Ovary (tissue), 9 donors: ENCODE results near the gene GNAT3. TPM values are rescaled to one million over a fixed set of nuclear protein-coding genes. Genes with fewer than 3 reads are reported as not detected.

Experiments
- DNase-seq, 5 donors: peaks; one replicate each; pipeline ENCODE4 v3.0.0-alpha.2; 2019 to 2020
- H3K27ac ChIP-seq, 2 donors: fragments of 200-600 bp; one replicate each; pipeline versions ENCODE4 v1.5.1 to v1.8.0; 2019 to 2022
- H3K27me3 ChIP-seq: fragments of 200-600 bp; one replicate; pipeline ENCODE4 v1.8.0; 2022
- H3K36me3 ChIP-seq: fragments of 200-600 bp; sonication (generic); one replicate; pipeline ENCODE4 v1.5.1; 2019
- H3K4me1 ChIP-seq: one replicate; pipeline ENCODE4 v1.8.1; 2013; ENCODE audit warnings: mild to moderate bottlenecking, moderate library complexity; ENCODE audit not compliant: insufficient read depth
- H3K4me3 ChIP-seq: fragments of 200-600 bp; sonication (generic); one replicate; pipeline ENCODE4 v1.5.1; 2017
- H3K9me3 ChIP-seq, 2 donors: fragments of 200-600 bp in 1 of 2; sonication (generic) in 1 of 2; one replicate each; pipeline versions ENCODE4 v1.5.1 to v1.8.1; 2013 to 2019; ENCODE audit warnings: mild to moderate bottlenecking in 1 of 2, moderate library complexity in 1 of 2
- EP300 ChIP-seq: sonication (generic); formaldehyde crosslinking; IDR thresholded peaks from one replicate; pipeline ENCODE4 v1.6.1; 2017; ENCODE audit warnings: antibody characterized with exemption
- POLR2A ChIP-seq: fragments of 450-650 bp; IDR thresholded peaks from one replicate; pipeline ENCODE4 v1.6.1; 2017; ENCODE audit warnings: antibody characterized with exemption, mild to moderate bottlenecking, moderate library complexity
- WGBS, 3 donors: extraction: QIAGEN DNeasy Blood & Tissue Kit in 1 of 3; methylation state at CpG; one replicate each; pipeline versions ENCODE4 v1.1.5 to v1.1.7; 2013 to 2017; 5-methylcytosine and 5-hydroxymethylcytosine counted together
- intact Hi-C, 4 donors: fragments of 100-400 bp; cut with DNase I; formaldehyde crosslinking; loops; one replicate each; pipeline versions ENCODE4 v1.11.0 to v1.15.1; 2022 to 2023
- polyA plus RNA-seq, 2 donors: library from polyadenylated mRNA; stranded (reverse); fragments of 200-250 nt in 1 of 2; fragments of 350-450 nt in 1 of 2; fragmentation: Illumina TruSeq in 1 of 2; extraction: RNeasy Lipid Tissue Mini Kit (QIAGEN cat#74804) in 1 of 2; gene quantifications; one replicate each; pipeline ENCODE4 v1.2.3, GENCODE V29; 2013 to 2014
- total RNA-seq, 7 donors: library from RNA; depleted of rRNA in 2 of 7; stranded (reverse); fragments of >200 nt in 2 of 7; fragmentation: NEBNext Ultra II Directional in 3 of 7; extraction: Animal tissue kit (Norgen Biotek cat#: 25700) in 3 of 7; gene quantifications; one replicate each; pipeline versions ENCODE4 v1.1.0 to v1.2.4, GENCODE V29; 2016 to 2023
- TF ChIP-seq, protein P1 (sequence below), 3 donors: fragments of 450-650 bp in 2 of 3; fragments of 200-600 bp in 1 of 3; IDR thresholded peaks; one replicate each; pipeline versions ENCODE4 v1.5.1 to v1.8.0; 2016 to 2022; ENCODE audit warnings: antibody characterized with exemption in 3 of 3, mild to moderate bottlenecking in 1 of 3
- donor health status: DM: no; HTN: no; CAD: no; lungs with moderate emphysema.
- donor health status: DM: no; HTN: no; CAD: no.
- donor health status: Bipolar disorder and iron deficiency.
- donor health status: DM: yes; HTN: yes; CAD: no.
- donor health status: DM: no; HTN: no; CAD: no.
- donor health status: DM: yes; HTN: yes; CAD: no.

Gene GNAT3
- total and polyA plus RNA-seq, 9 donors: not detected

DNA sequence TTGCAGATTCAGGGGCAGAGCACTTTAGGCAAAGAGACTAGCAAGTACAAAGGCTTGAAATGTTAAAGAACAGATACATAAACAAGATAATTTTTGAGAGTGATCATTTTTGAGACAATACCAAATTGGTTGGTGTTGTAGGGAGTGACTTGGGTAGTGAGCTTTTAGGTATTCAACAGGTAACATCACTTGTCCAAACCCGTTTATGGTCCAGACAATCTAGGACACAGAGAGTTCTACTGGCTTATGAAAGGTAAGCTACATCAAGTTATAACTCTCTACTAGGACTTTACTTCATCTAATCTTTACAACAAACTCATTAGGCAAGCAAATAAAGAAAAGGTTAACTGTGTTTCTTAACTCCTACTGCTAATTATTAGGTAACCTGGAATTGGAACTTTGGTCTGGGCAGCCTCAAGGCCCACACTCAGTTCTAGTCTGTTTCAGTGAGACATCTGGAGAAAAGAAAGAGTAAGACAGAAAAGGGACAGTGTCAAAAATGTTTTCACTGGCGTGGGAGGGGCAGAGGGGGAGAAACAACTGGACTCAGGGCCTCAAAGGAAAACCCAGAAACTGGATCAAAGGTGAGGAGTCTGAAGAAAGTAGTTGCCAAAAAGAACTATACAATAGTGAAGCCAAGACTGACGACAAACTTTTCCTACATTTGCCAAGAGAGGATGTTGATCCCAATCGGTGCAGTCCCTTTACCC lies 39.2 kb downstream of the GNAT3 start:
- no peak overlapping the region for H3K27ac ChIP-seq
- H3K4me3 ChIP-seq: no peak overlapping the region
- 47 to 48% (median 48%) methylated on average over 4 of the region's 4 CpGs for WGBS, 3 donors
- H3K27me3 ChIP-seq: no peaks in the 10 kb centered on the region
- H3K4me1 ChIP-seq: no peaks in the 10 kb centered on the region
- TF ChIP-seq, protein P1, sequence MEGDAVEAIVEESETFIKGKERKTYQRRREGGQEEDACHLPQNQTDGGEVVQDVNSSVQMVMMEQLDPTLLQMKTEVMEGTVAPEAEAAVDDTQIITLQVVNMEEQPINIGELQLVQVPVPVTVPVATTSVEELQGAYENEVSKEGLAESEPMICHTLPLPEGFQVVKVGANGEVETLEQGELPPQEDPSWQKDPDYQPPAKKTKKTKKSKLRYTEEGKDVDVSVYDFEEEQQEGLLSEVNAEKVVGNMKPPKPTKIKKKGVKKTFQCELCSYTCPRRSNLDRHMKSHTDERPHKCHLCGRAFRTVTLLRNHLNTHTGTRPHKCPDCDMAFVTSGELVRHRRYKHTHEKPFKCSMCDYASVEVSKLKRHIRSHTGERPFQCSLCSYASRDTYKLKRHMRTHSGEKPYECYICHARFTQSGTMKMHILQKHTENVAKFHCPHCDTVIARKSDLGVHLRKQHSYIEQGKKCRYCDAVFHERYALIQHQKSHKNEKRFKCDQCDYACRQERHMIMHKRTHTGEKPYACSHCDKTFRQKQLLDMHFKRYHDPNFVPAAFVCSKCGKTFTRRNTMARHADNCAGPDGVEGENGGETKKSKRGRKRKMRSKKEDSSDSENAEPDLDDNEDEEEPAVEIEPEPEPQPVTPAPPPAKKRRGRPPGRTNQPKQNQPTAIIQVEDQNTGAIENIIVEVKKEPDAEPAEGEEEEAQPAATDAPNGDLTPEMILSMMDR (IDR thresholded peaks at IDR 0.05): no peak
- intact Hi-C loops: no loop called here
- no peak for DNase-seq
- no peaks in the 10 kb centered on the region for H3K36me3 ChIP-seq
- H3K9me3 ChIP-seq: no peaks in the 10 kb centered on the region

DNA sequence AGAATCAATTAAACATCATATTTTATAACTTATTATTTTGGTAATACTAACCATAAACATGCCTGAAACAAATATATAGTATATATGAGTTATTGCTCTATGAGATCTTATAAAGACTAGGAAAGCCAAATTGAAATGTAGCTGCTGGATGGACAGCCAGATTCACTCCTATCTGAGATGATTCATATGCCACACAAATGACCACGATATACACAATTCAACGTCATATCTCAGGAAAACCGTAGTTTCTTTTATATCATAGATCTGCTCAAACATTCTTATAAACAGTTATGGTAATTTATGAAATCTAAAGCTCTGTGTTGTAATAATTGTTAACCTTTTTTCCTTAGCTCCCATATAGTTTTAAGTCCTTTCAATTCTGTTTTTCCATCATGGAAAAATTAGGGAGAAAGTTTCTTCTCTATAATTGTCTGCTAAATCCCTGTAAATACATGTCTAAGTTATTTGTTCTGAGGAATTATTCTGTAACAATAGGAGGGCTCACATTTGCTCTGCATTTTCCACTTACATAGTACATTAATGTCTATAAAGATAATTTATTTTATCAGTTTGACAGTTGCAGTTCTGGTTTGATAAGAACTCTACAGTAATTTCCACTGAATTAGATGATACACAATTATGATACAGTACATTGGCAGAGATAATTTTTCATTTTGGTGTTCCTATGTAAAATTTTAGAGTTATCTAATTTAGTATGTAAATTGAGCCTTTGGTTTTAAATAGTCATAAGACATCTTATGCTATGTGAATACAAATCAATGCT lies 42.7 kb downstream of the GNAT3 start:
- WGBS, 3 donors: 42 to 80% (median 46%) methylated on average over 3 of the region's 3 CpGs
- no peak overlapping the region for H3K27ac ChIP-seq
- H3K4me1 ChIP-seq: no peaks in the 10 kb centered on the region
- H3K4me3 ChIP-seq: no peak overlapping the region
- H3K36me3 ChIP-seq: no peaks in the 10 kb centered on the region
- TF ChIP-seq EP300 (no peak), POLR2A (no peak)
- TF ChIP-seq, protein P1 (IDR thresholded peaks at IDR 0.05): no peak
- no peaks in the 10 kb centered on the region for H3K27me3 ChIP-seq
- no peak for DNase-seq
- intact Hi-C loops: no loop called here
- H3K9me3 ChIP-seq: no peaks in the 10 kb centered on the region

DNA sequence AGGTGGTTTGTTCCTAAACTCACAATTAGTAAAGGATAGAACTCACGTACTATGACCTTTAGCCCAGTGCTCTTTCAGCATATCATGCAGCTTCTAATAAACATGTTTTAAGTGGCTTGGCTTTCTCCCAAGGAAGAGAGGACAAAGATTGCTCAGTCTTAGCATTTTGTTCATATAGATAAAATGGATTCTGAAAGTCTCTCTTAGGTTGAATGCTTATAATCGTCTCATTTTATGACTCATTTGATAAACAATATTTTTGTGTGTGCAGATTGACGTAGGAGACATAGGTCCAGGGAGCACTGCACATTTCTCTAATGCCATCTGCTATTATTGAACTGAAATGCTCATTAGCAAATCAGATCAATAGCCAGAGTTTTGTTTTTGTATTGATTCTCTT lies 44.8 kb downstream of the GNAT3 start:
- no peak for DNase-seq
- Histone ChIP-seq H3K36me3 (no peaks in the 10 kb centered on the region), H3K27me3 (no peaks in the 10 kb centered on the region), H3K9me3 (no peaks in the 10 kb centered on the region), H3K4me1 (no peaks in the 10 kb centered on the region), H3K27ac (no peak overlapping the region), H3K4me3 (no peak overlapping the region)
- TF ChIP-seq POLR2A: no peak
- TF ChIP-seq, protein P1 (IDR thresholded peaks at IDR 0.05): no peak
- TF ChIP-seq EP300: no peak
- WGBS, 3 donors: 26 to 58% (median 39%) methylated on average over 3 of the region's 3 CpGs
- intact Hi-C loops: no loop called here

DNA sequence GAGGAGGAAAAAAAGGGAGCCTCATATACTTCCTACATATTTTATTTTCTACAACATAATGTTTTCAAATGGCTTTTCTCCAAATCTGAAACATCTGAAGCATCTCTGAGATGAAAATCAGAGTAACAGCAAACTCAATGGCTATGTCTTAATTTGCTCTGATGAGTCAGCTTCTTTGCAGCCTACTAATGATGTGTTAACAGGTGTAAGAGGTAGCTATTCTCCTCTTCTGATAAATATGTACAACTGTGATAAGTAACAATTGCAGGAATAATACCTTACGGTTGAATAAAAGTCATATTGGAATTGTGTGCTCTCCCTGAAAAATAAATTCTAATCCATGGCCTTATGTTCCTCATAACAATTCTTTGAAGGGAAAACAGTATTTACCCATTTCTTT lies 45.2 kb downstream of the GNAT3 start:
- Histone ChIP-seq H3K27ac (no peak overlapping the region), H3K9me3 (no peaks in the 10 kb centered on the region), H3K4me1 (no peaks in the 10 kb centered on the region), H3K4me3 (no peak overlapping the region), H3K27me3 (no peaks in the 10 kb centered on the region), H3K36me3 (no peaks in the 10 kb centered on the region)
- intact Hi-C loops: no loop called here
- no peak for TF ChIP-seq EP300
- no peak for TF ChIP-seq POLR2A
- TF ChIP-seq, protein P1 (IDR thresholded peaks at IDR 0.05): no peak
- 62 to 74% (median 66%) methylated on average over 1 of the region's 1 CpG for WGBS, 3 donors
- DNase-seq: no peak
